GM19463 (cell line): ENCODE measurements around the gene RAD9A.
"Not testable (repeated sequence)": the region's sequence is repeated elsewhere in the genome, so short reads cannot be mapped to it uniquely, and the experiment has no call there.

Source experiments
- ATAC-seq: cut with Tn5 transposase; IDR thresholded peaks from one replicate; pipeline ENCODE4 v1.9.1; 2021; ENCODE audit warnings: mild to moderate bottlenecking, moderate library complexity; ENCODE audit not compliant: unreplicated experiment

RAD9A gene

GRCh38 chr11:67422891-67423290 lies 31.1 kb downstream of the RAD9A start:
- ATAC-seq = no peak

GRCh38 chr11:67423466-67423865 lies 31.7 kb downstream of the RAD9A start:
- no peak for ATAC-seq

GRCh38 chr11:67423891-67424613 lies 32.3 kb downstream of the RAD9A start:
- ATAC-seq = no peak

- not testable (repeated sequence) for ATAC-seq
Measured at GRCh38 chr11:67427364-67427859, 35.6 kb downstream of the RAD9A start.

- ATAC-seq = peak; percentile 81
Measured at GRCh38 chr11:67428052-67429001, 36.5 kb downstream of the RAD9A start, which contains the start of gene RPS6KB2. TSS of gene RPS6KB2 (plus strand) at chr11:67428494. CDS start at chr11:67428546, 52 bp downstream.

GRCh38 chr11:67429038-67429668 lies 37.4 kb downstream of the RAD9A start:
- ATAC-seq = no peak

- no peak for ATAC-seq
Measured at GRCh38 chr11:67429722-67430121, 37.9 kb downstream of the RAD9A start.

- no peak for ATAC-seq
Measured at GRCh38 chr11:67431346-67432249, 39.8 kb downstream of the RAD9A start.

GRCh38 chr11:67432655-67433349 lies 41.0 kb downstream of the RAD9A start:
- no peak for ATAC-seq

- no peak for ATAC-seq
Measured at GRCh38 chr11:67433536-67434394, 42.0 kb downstream of the RAD9A start.

GRCh38 chr11:67434395-67434881 lies 42.7 kb downstream of the RAD9A start:
- ATAC-seq = no peak

- ATAC-seq = no peak
Measured at GRCh38 chr11:67435031-67435726, 43.4 kb downstream of the RAD9A start.

- no peak for ATAC-seq
Measured at GRCh38 chr11:67435727-67436458, 44.1 kb downstream of the RAD9A start.

GRCh38 chr11:67436459-67437081 lies 44.8 kb downstream of the RAD9A start:
- peak; percentile 55 for ATAC-seq

GRCh38 chr11:67437082-67437808 lies 45.5 kb downstream of the RAD9A start, which contains the start of gene PTPRCAP:
TSS of gene PTPRCAP (minus strand) at chr11:67437682. CDS start at chr11:67437619, 63 bp downstream.
- ATAC-seq = peak; percentile 32

GRCh38 chr11:67437809-67438157 lies 46.0 kb downstream of the RAD9A start:
- no peak for ATAC-seq
